Pancreas (tissue), 10 donors: ENCODE measurements around the gene MYT1. TPM values are rescaled to one million over a fixed set of nuclear protein-coding genes. Genes with fewer than 3 reads are reported as not detected.

Experiments used
- ATAC-seq, 4 donors: fragments of 200-7000 bp; cut with Tn5 transposase; one replicate each; pipeline versions ENCODE4 v1.8.0 to v1.9.1; 2020; ENCODE audit warnings: mild to moderate bottlenecking in 4 of 4, moderate library complexity in 4 of 4
- DNase-seq, 6 donors: peaks; one replicate each; pipeline ENCODE4 v3.0.0-alpha.2; 2020
- FAIRE-seq: peaks from 2 replicates; lab custom pipeline; 2012; peaks lifted over from hg19 to GRCh38; lab: Jason Lieb, UNC
- H3K27ac ChIP-seq, 4 donors: fragments of 200-600 bp; sonication (generic); 1 replicate in 3 of 4; 2 replicates in 1 of 4; pipeline versions ENCODE4 v1.5.0 to v1.8.0; 2020
- H3K27me3 ChIP-seq, 4 donors: fragments of 200-600 bp; one replicate each; pipeline ENCODE4 v1.8.0; 2021
- H3K36me3 ChIP-seq, 3 donors: fragments of 200-600 bp; sonication (generic) in 1 of 3; one replicate each; pipeline versions ENCODE4 v1.5.0 to v1.8.0; 2020 to 2021
- H3K4me1 ChIP-seq, 3 donors: fragments of 200-600 bp; one replicate each; pipeline ENCODE4 v1.8.0; 2021
- H3K4me3 ChIP-seq, 4 donors: fragments of 200-600 bp; sonication (generic) in 2 of 4; one replicate each; pipeline versions ENCODE4 v1.5.0 to v1.8.0; 2020 to 2021
- H3K9me3 ChIP-seq, 4 donors: fragments of 200-600 bp; one replicate each; pipeline ENCODE4 v1.8.0; 2021
- WGBS, 2 donors: extraction: QIAGEN DNeasy Blood & Tissue Kit; methylation state at CpG; one replicate each; pipeline ENCODE4 v1.1.7; 2013; 5-methylcytosine and 5-hydroxymethylcytosine counted together
- intact Hi-C, 3 donors: fragments of 100-400 bp; cut with DNase I; formaldehyde crosslinking; loops; one replicate each; pipeline versions ENCODE4 v1.11.1 to v1.14.2; 2022
- polyA plus RNA-seq, 2 donors: library from polyadenylated mRNA; stranded (reverse); fragments of 200-250 nt; gene quantifications; one replicate each; pipeline ENCODE4 v1.2.3, GENCODE V29; 2013
- total RNA-seq, 6 donors: library from RNA; stranded (reverse); fragmentation: NEBNext Ultra II Directional in 4 of 6; extraction: Animal tissue kit (Norgen Biotek cat#: 25700) in 4 of 6; gene quantifications; one replicate each; pipeline versions ENCODE4 v1.2.1 to v1.2.4, GENCODE V29; 2021 to 2023
- TF ChIP-seq, protein P1 (sequence below), 4 donors: fragments of 200-600 bp; sonication (generic) in 3 of 4; IDR thresholded peaks; one replicate each; pipeline versions ENCODE4 v1.5.0 to v1.8.0; 2021; ENCODE audit warnings: antibody characterized with exemption in 4 of 4
- donor health status: healthy with polysubstance abuse.
- donor health status: DM: no; HTN: no; CAD: no; lungs with moderate emphysema.
- donor health status: DM: no; HTN: no; CAD: no.
- donor health status: control.
- donor health status: control.
- donor health status: Bipolar disorder and iron deficiency.
- donor health status: DM: yes; HTN: yes; CAD: no.
- donor health status: DM: no; HTN: no; CAD: no.
- donor health status: DM: no; HTN: no; CAD: no.
- donor health status: DM: yes; HTN: yes; CAD: no.

MYT1 gene
- total and polyA plus RNA-seq, 8 donors = 0.13 to 5.1 (median 0.52) TPM

DNA sequence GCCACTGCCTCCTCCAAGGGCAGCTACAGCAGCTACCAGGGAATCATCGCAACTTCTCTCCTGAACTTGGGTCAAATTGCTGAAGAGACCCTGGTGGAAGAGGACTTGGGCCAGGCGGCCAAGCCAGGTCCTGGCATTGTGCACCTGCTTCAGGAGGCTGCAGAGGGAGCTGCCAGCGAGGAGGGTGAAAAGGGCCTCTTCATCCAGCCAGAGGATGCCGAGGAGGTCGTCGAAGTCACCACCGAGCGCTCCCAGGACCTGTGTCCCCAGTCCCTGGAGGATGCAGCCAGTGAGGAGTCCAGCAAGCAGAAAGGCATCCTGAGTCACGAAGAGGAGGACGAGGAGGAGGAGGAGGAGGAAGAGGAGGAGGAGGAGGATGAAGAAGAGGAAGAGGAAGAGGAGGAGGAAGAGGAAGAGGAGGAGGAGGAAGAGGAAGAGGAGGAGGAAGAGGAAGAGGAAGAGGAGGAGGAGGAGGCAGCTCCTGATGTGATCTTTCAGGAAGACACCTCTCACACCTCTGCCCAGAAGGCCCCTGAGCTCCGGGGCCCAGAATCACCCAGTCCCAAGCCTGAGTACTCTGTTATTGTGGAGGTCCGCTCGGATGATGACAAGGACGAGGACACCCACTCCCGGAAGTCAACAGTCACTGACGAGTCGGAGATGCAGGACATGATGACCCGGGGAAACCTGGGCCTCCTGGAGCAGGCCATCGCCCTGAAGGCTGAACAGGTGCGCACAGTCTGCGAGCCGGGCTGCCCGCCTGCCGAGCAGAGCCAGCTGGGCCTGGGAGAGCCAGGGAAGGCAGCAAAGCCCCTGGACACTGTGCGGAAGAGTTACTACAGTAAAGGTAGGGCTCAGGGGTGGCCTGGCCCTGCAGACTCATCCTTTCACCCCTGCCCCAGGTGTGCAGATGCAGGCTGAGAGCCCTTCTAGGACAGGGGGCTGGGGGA is 43.7 kb downstream of the MYT1 start:
- ATAC-seq = no peak
- H3K9me3 ChIP-seq = no peaks in the 10 kb centered on the region
- no peaks in the 10 kb centered on the region for H3K36me3 ChIP-seq
- FAIRE-seq = no peak
- intact Hi-C loops = no loop called here
- no peaks in the 10 kb centered on the region for H3K27me3 ChIP-seq
- DNase-seq = peak in 1 of 6 donors; percentile 34
- H3K27ac ChIP-seq = no peak overlapping the region
- H3K4me3 ChIP-seq = no peak overlapping the region
- 76 to 87% methylated on average over 23 to 25 of the region's 25 CpGs for WGBS, 2 donors
- TF ChIP-seq, protein P1, sequence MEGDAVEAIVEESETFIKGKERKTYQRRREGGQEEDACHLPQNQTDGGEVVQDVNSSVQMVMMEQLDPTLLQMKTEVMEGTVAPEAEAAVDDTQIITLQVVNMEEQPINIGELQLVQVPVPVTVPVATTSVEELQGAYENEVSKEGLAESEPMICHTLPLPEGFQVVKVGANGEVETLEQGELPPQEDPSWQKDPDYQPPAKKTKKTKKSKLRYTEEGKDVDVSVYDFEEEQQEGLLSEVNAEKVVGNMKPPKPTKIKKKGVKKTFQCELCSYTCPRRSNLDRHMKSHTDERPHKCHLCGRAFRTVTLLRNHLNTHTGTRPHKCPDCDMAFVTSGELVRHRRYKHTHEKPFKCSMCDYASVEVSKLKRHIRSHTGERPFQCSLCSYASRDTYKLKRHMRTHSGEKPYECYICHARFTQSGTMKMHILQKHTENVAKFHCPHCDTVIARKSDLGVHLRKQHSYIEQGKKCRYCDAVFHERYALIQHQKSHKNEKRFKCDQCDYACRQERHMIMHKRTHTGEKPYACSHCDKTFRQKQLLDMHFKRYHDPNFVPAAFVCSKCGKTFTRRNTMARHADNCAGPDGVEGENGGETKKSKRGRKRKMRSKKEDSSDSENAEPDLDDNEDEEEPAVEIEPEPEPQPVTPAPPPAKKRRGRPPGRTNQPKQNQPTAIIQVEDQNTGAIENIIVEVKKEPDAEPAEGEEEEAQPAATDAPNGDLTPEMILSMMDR (IDR thresholded peaks at IDR 0.05) = no peak
- no peaks in the 10 kb centered on the region for H3K4me1 ChIP-seq

DNA sequence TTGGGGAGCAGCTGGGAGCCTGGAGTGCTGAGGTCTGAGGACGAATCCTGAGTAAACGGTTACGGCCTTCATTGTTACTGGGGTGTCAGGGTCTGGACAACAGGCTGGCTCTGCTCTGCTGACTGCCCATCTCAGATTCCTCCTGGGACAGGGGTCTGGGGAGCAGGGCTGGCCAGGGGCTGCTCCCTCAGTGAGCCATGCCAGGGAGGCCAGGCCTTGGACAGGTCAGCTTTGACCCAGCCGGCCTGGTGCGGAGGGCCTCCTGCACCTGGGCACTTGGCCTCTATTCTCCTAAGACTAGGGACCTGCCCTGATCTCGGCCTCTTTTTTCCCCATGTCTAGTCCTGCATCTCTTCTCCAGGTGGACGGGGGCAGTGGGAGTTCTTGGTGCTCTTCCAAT is 44.9 kb downstream of the MYT1 start:
- Histone ChIP-seq H3K4me3 (no peak overlapping the region), H3K27me3 (no peaks in the 10 kb centered on the region), H3K9me3 (no peaks in the 10 kb centered on the region), H3K27ac (no peak overlapping the region), H3K4me1 (no peaks in the 10 kb centered on the region), H3K36me3 (no peaks in the 10 kb centered on the region)
- 71 to 79% methylated on average over 7 of the region's 7 CpGs for WGBS, 2 donors
- FAIRE-seq (no peak), ATAC-seq (no peak), DNase-seq (no peak)
- intact Hi-C loops = no loop called here
- TF ChIP-seq, protein P1 (IDR thresholded peaks at IDR 0.05) = no peak

DNA sequence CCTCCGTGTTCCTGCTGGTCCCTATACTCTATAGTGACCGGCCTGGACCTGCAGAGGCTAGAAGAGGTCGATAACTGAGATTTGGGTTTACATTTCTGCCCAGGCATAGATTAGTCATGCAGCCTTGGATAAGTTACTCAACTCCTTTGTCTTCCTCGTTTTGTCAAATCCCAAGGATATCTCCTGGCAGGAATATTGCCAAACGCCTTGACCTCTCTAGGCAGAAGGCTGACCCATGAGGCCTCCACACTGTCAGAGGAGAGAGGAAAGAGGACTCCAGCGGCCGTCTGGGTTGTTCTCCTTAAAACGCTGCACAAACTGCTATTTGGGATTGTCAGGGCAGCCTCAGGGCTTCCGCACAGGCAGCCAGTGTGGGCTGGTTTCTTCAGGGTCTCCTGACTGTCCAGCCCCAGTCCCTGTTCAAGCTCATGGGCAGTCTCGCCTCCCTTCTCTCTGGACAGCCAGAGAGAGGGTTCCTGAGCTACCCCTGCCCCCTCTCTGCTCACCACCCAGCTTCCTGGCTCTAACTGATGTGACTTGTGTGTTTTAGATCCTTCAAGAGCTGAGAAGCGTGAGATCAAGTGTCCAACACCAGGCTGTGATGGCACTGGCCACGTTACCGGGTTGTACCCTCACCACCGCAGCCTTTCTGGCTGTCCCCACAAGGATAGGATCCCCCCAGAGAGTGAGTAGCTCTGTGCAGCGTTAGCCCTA is 46.6 kb downstream of the MYT1 start:
- H3K27ac ChIP-seq = no peak overlapping the region
- no peak for DNase-seq
- TF ChIP-seq, protein P1 (IDR thresholded peaks at IDR 0.05) = no peak
- H3K4me3 ChIP-seq = no peak overlapping the region
- no peak for ATAC-seq
- H3K9me3 ChIP-seq = no peaks in the 10 kb centered on the region
- 59 to 70% methylated on average over 15 of the region's 15 CpGs for WGBS, 2 donors
- intact Hi-C loops = no loop called here
- FAIRE-seq = no peak
- H3K4me1 ChIP-seq = no peaks in the 10 kb centered on the region
- no peaks in the 10 kb centered on the region for H3K27me3 ChIP-seq
- H3K36me3 ChIP-seq = no peaks in the 10 kb centered on the region

DNA sequence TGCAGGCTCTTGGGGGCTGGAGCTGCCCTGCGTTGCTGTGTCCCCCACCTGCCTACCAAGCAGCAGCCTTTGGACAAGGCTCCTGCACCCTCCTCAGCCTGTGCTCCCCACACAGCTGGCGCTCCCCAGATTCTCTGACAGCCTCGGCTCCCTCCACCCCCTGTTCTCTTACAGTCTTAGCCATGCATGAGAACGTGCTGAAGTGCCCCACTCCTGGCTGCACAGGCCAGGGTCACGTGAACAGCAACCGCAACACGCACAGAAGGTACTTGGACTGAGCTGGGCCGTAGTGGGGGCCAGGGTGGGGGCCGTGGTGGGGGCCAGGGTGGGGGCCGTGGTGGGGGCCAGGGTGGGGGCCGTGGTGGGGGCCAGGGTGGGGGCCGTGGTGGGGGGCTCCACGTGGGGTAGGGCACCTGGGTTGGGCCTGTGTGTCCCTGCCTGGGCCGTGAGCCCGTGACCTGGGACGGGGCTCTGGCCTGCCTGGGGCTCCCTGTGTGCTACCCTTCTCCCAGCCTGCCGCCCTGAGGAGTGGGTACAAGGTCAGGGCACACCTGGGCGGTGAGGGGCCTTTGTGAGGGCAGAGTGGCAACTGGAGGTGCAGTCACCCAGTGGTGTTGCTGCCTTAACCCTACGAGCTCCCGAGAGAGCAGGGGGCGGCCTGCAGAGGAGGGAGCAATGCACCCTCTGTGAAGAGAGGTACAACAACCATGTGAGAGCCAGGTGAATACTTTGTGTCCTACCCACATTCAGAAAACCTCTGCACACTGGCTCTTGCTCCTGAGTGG is 47.8 kb downstream of the MYT1 start:
- ATAC-seq (peak in 2 of 4 donors; percentile 21 to 42), DNase-seq (no peak), FAIRE-seq (no peak)
- intact Hi-C loops = no loop called here
- WGBS, 2 donors = 58 to 68% methylated on average over 18 to 21 of the region's 21 CpGs
- TF ChIP-seq, protein P1 (IDR thresholded peaks at IDR 0.05) = no peak
- Histone ChIP-seq H3K4me3 (no peak overlapping the region), H3K9me3 (no peaks in the 10 kb centered on the region), H3K36me3 (no peaks in the 10 kb centered on the region), H3K27me3 (no peaks in the 10 kb centered on the region), H3K4me1 (no peaks in the 10 kb centered on the region), H3K27ac (peak overlapping the region; percentile 22 to 59 (median 42))
